Neural progenitor cell (in vitro differentiated cells): ENCODE data around the gene SLX4IP. TPM values are rescaled to one million over a fixed set of nuclear protein-coding genes. Genes with fewer than 3 reads are reported as not detected.

Experiments used
- DNase-seq: peaks from one replicate; pipeline ENCODE4 v3.0.0-alpha.2; 2016; ENCODE audit warnings: low spot score
- H2AFZ ChIP-seq: fragments of 200-600 bp; sonication (generic); replicated peaks from 2 replicates; pipeline ENCODE4 v1.6.1; 2016; ENCODE audit warnings: antibody characterized with exemption
- H3F3A ChIP-seq: fragments of 200-600 bp; sonication (generic); 2 replicates; pipeline ENCODE4 v1.6.1; 2016; ENCODE audit warnings: antibody characterized with exemption, low read depth
- H3K27ac ChIP-seq: fragments of 200-600 bp; sonication (generic); 2 replicates; pipeline ENCODE4 v1.5.1; 2016; ENCODE audit warnings: mild to moderate bottlenecking
- H3K27me3 ChIP-seq: fragments of 200-600 bp; sonication (generic); 2 replicates; pipeline ENCODE4 v1.6.1; 2016; ENCODE audit warnings: mild to moderate bottlenecking, moderate library complexity
- H3K36me3 ChIP-seq: fragments of 200-600 bp; sonication (generic); 2 replicates; pipeline ENCODE4 v1.5.1; 2016
- H3K4me1 ChIP-seq: fragments of 200-600 bp; sonication (generic); 2 replicates; pipeline ENCODE4 v1.6.1; 2016; ENCODE audit warnings: mixed run types
- H3K4me2 ChIP-seq: fragments of 200-600 bp; sonication (generic); 2 replicates; pipeline ENCODE4 v1.6.1; 2016
- H3K4me3 ChIP-seq: fragments of 200-600 bp; sonication (generic); 2 replicates; pipeline ENCODE4 v1.5.1; 2016
- H3K79me2 ChIP-seq: fragments of 200-600 bp; sonication (generic); 2 replicates; pipeline ENCODE4 v1.6.1; 2016; ENCODE audit warnings: low read depth
- H3K9ac ChIP-seq: fragments of 200-600 bp; sonication (generic); 2 replicates; pipeline ENCODE4 v1.6.1; 2016
- H3K9me3 ChIP-seq: fragments of 200-600 bp; sonication (generic); 2 replicates; pipeline ENCODE4 v1.5.1; 2016; ENCODE audit warnings: low read depth
- H4K20me1 ChIP-seq: fragments of 200-600 bp; sonication (generic); 2 replicates; pipeline ENCODE4 v1.6.1; 2016; ENCODE audit warnings: low read depth
- H3K27ac Mint-ChIP-seq: 3 replicates; pipeline ENCODE4 v1.8.0; 2021; ENCODE audit warnings: mixed read lengths
- H3K27me3 Mint-ChIP-seq: 2 replicates; pipeline ENCODE4 v1.8.0; 2022; ENCODE audit warnings: low read depth, mild to moderate bottlenecking, inconsistent platforms, moderate library complexity, mixed read lengths; ENCODE audit not compliant: insufficient read depth
- H3K36me3 Mint-ChIP-seq: 3 replicates; pipeline ENCODE4 v1.8.0; 2021; ENCODE audit warnings: mixed read lengths
- H3K4me1 Mint-ChIP-seq: 3 replicates; pipeline ENCODE4 v1.8.0; 2021; ENCODE audit warnings: mixed read lengths
- H3K4me3 Mint-ChIP-seq: 3 replicates; pipeline ENCODE4 v1.8.0; 2021; ENCODE audit warnings: mild to moderate bottlenecking, moderate library complexity, mixed read lengths
- H3K9me3 Mint-ChIP-seq: 3 replicates; pipeline ENCODE4 v1.8.0; 2020; ENCODE audit warnings: mixed read lengths
- EZH2 ChIP-seq: fragments of 200-600 bp; sonication (generic); IDR thresholded peaks from 2 replicates; pipeline ENCODE4 v1.6.1; 2017; ENCODE audit warnings: antibody characterized with exemption, mild to moderate bottlenecking, moderate library complexity
- EZH2phosphoT487 ChIP-seq: fragments of 200-600 bp; sonication (generic); IDR thresholded peaks from 2 replicates; pipeline ENCODE4 v1.6.1; 2017; ENCODE audit warnings: antibody characterized with exemption
- total RNA-seq: library from RNA; depleted of rRNA; stranded (reverse); fragments of >200 nt; gene quantifications from 2 replicates; pipeline ENCODE4 v1.2.3, GENCODE V29; 2015; ENCODE audit warnings: low replicate concordance
- TF ChIP-seq, protein P1 (sequence below): fragments of 200-600 bp; sonication (generic); IDR thresholded peaks from 2 replicates; pipeline ENCODE4 v1.5.1; 2017; ENCODE audit warnings: antibody characterized with exemption, mild to moderate bottlenecking

Gene SLX4IP
- total RNA-seq, 1 donor from 2014 or later: 9.5 TPM

- Mint-ChIP-seq H3K9me3 (no peaks in the 10 kb centered on the region), H3K4me3 (no peak overlapping the region), H3K4me1 (peaks cover 17% of the 10 kb centered on the region), H3K36me3 (no peaks in the 10 kb centered on the region), H3K27ac (peak overlapping the region; percentile 33), H3K27me3 (no peaks in the 10 kb centered on the region)
- no peaks in the 10 kb centered on the region for H3K9me3 ChIP-seq
- H3K79me2 ChIP-seq: peaks cover 10% of the 10 kb centered on the region
- TF ChIP-seq, protein P1, sequence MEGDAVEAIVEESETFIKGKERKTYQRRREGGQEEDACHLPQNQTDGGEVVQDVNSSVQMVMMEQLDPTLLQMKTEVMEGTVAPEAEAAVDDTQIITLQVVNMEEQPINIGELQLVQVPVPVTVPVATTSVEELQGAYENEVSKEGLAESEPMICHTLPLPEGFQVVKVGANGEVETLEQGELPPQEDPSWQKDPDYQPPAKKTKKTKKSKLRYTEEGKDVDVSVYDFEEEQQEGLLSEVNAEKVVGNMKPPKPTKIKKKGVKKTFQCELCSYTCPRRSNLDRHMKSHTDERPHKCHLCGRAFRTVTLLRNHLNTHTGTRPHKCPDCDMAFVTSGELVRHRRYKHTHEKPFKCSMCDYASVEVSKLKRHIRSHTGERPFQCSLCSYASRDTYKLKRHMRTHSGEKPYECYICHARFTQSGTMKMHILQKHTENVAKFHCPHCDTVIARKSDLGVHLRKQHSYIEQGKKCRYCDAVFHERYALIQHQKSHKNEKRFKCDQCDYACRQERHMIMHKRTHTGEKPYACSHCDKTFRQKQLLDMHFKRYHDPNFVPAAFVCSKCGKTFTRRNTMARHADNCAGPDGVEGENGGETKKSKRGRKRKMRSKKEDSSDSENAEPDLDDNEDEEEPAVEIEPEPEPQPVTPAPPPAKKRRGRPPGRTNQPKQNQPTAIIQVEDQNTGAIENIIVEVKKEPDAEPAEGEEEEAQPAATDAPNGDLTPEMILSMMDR: no peak
- no peak for TF ChIP-seq EZH2phosphoT487
- no peak for TF ChIP-seq EZH2
- no peak overlapping the region for H2AFZ ChIP-seq
- peak overlapping the region; percentile 68 for H3K27ac ChIP-seq
- H3K27me3 ChIP-seq: no peaks in the 10 kb centered on the region
- H3K4me1 ChIP-seq: peaks cover 28% of the 10 kb centered on the region
- no peaks in the 10 kb centered on the region for H4K20me1 ChIP-seq
- peak overlapping the region; percentile 31 for H3K4me2 ChIP-seq
- H3K4me3 ChIP-seq: no peak overlapping the region
- H3K9ac ChIP-seq: no peak overlapping the region
- DNase-seq: no peak
- H3K36me3 ChIP-seq: no peaks in the 10 kb centered on the region
- peaks cover 16% of the 10 kb centered on the region for H3F3A ChIP-seq
These were observed 43.8 kb downstream of the SLX4IP start for GRCh38 chr20:10478930-10479329.

DNA sequence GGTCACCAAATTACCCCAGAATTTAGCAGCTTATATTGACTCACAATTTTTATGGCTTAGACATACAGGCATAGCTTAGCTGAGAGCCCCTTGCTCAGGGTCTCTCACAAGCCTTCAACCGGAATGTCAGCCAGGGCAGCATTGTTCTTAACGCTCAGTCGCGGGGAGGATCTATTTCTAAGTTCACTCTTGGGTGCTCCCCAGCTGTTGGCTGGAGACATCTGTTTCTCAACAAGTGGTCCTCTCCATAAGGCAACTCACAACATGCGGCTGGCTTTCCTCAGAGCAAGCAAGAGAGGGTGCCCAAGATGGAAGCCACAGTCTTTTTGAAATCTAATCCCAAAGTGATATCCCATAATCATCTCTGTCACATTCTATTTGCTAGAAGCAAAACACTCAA is 46.6 kb downstream of the SLX4IP start:
- Histone ChIP-seq H3K4me2 (no peak overlapping the region), H3K36me3 (no peaks in the 10 kb centered on the region), H4K20me1 (no peaks in the 10 kb centered on the region), H3K9me3 (no peaks in the 10 kb centered on the region), H3F3A (peaks cover 16% of the 10 kb centered on the region), H3K27ac (no peak overlapping the region), H3K4me3 (no peak overlapping the region), H2AFZ (no peak overlapping the region), H3K9ac (no peak overlapping the region), H3K27me3 (no peaks in the 10 kb centered on the region), H3K79me2 (peaks cover 8% of the 10 kb centered on the region), H3K4me1 (peaks cover 30% of the 10 kb centered on the region)
- no peak overlapping the region for H3K4me3 Mint-ChIP-seq
- H3K36me3 Mint-ChIP-seq: peaks cover 2% of the 10 kb centered on the region
- H3K27me3 Mint-ChIP-seq: no peaks in the 10 kb centered on the region
- no peak overlapping the region for H3K27ac Mint-ChIP-seq
- H3K9me3 Mint-ChIP-seq: no peaks in the 10 kb centered on the region
- TF ChIP-seq, protein P1: no peak
- no peak for TF ChIP-seq EZH2
- TF ChIP-seq EZH2phosphoT487: no peak
- H3K4me1 Mint-ChIP-seq: peaks cover 17% of the 10 kb centered on the region
- no peak for DNase-seq

GRCh38 chr20:10483691-10484090 is 48.6 kb downstream of the SLX4IP start:
- TF ChIP-seq, protein P1: no peak
- no peak for TF ChIP-seq EZH2phosphoT487
- TF ChIP-seq EZH2: no peak
- Histone ChIP-seq H2AFZ (no peak overlapping the region), H3K4me2 (no peak overlapping the region), H3K9me3 (no peaks in the 10 kb centered on the region), H3K36me3 (no peaks in the 10 kb centered on the region), H3K9ac (no peak overlapping the region), H3K27me3 (no peaks in the 10 kb centered on the region), H3K4me3 (no peak overlapping the region), H4K20me1 (no peaks in the 10 kb centered on the region), H3K4me1 (peaks cover 32% of the 10 kb centered on the region), H3F3A (peaks cover 9% of the 10 kb centered on the region), H3K27ac (no peak overlapping the region), H3K79me2 (peaks cover 8% of the 10 kb centered on the region)
- H3K27me3 Mint-ChIP-seq: peaks cover 2% of the 10 kb centered on the region
- H3K4me3 Mint-ChIP-seq: no peak overlapping the region
- H3K9me3 Mint-ChIP-seq: no peaks in the 10 kb centered on the region
- no peak overlapping the region for H3K27ac Mint-ChIP-seq
- no peak for DNase-seq
- H3K4me1 Mint-ChIP-seq: peaks cover 16% of the 10 kb centered on the region
- peaks cover 5% of the 10 kb centered on the region for H3K36me3 Mint-ChIP-seq
